Measurements from ENCODE around the gene ELOA2. TPM values are rescaled to one million over a fixed set of nuclear protein-coding genes. Genes with fewer than 3 reads are reported as not detected.
"Not testable (repeated sequence)": the region's sequence is repeated elsewhere in the genome, so short reads cannot be mapped to it uniquely, and the experiment has no call there.

Gene ELOA2
- total and polyA plus RNA-seq, 2 donors (not counting 3 experiments of a cell fraction or from before 2014, with no cell fraction given), result not detected

GRCh38 chr18:47028738-47029137 is 6.7 kb downstream of the ELOA2 start:
- H3K27ac ChIP-seq (ENCODE audit: insufficient read depth, low read depth, low read length); H3K36me3 ChIP-seq (ENCODE audit: control insufficient read depth in 2 of 2, extremely low read depth in 1 of 2, insufficient read depth in 2 of 2, low read length in 2 of 2); H3K4me2 ChIP-seq (ENCODE audit: insufficient read depth, low read length); dilution Hi-C loops (cut with MboI; ENCODE audit: extremely low pct_ligation_motif_present, low sequenced_read_pairs); H2AFZ ChIP-seq (ENCODE audit: low read depth, low read length); FAIRE-seq; H3K9me3 ChIP-seq (replicated peaks; ENCODE audit: control insufficient read depth, insufficient read depth, low read length); H3K4me1 ChIP-seq (ENCODE audit: control insufficient read depth, extremely low read depth, insufficient read depth, low read length); POLR2A ChIA-PET; H3K27me3 ChIP-seq (ENCODE audit: control insufficient read depth in 2 of 2, insufficient read depth in 2 of 2, low read length in 2 of 2); H3K9ac ChIP-seq (replicated peaks; ENCODE audit: extremely low read depth, insufficient read depth, low read length); H4K20me1 ChIP-seq (replicated peaks; ENCODE audit: control insufficient read depth, extremely low read depth, insufficient read depth, low read length); H3K9me1 ChIP-seq (replicated peaks; ENCODE audit: control insufficient read depth, extremely low read depth, insufficient read depth, low read length); H3K79me2 ChIP-seq (ENCODE audit: control insufficient read depth, insufficient read depth, low read length); BruUV-seq (replicated peaks); CTCF ChIA-PET; H3K4me3 ChIP-seq (replicated peaks in 1 of 3; ENCODE audit: insufficient read depth in 1 of 3, low read depth in 1 of 3, low read length in 3 of 3); DNase-seq (ENCODE audit: low read depth, low spot score); intact Hi-C loops (cut with micrococcal nuclease): not testable (repeated sequence)

GRCh38 chr18:47025557-47026174 is 9.8 kb downstream of the ELOA2 start:
- dilution Hi-C loops (cut with MboI; ENCODE audit: extremely low pct_ligation_motif_present, low sequenced_read_pairs); H2AFZ ChIP-seq (ENCODE audit: low read depth, low read length): not testable (repeated sequence)

GRCh38 chr18:47023769-47024465 is 11.5 kb downstream of the ELOA2 start:
- H3K27me3 ChIP-seq (ENCODE audit: control insufficient read depth in 2 of 2, insufficient read depth in 2 of 2, low read length in 2 of 2); H4K20me1 ChIP-seq (replicated peaks; ENCODE audit: control insufficient read depth, extremely low read depth, insufficient read depth, low read length); intact Hi-C loops (cut with micrococcal nuclease); POLR2A ChIA-PET; H3K27ac ChIP-seq (ENCODE audit: insufficient read depth, low read depth, low read length); H3K4me3 ChIP-seq (replicated peaks in 1 of 3; ENCODE audit: insufficient read depth in 1 of 3, low read depth in 1 of 3, low read length in 3 of 3); H2AFZ ChIP-seq (ENCODE audit: low read depth, low read length); BruUV-seq (replicated peaks); H3K9ac ChIP-seq (replicated peaks; ENCODE audit: extremely low read depth, insufficient read depth, low read length); FAIRE-seq; H3K4me2 ChIP-seq (ENCODE audit: insufficient read depth, low read length); DNase-seq (ENCODE audit: low read depth, low spot score); H3K79me2 ChIP-seq (ENCODE audit: control insufficient read depth, insufficient read depth, low read length); H3K9me1 ChIP-seq (replicated peaks; ENCODE audit: control insufficient read depth, extremely low read depth, insufficient read depth, low read length); H3K4me1 ChIP-seq (ENCODE audit: control insufficient read depth, extremely low read depth, insufficient read depth, low read length); H3K9me3 ChIP-seq (replicated peaks; ENCODE audit: control insufficient read depth, insufficient read depth, low read length); H3K36me3 ChIP-seq (ENCODE audit: control insufficient read depth in 2 of 2, extremely low read depth in 1 of 2, insufficient read depth in 2 of 2, low read length in 2 of 2); CTCF ChIA-PET; dilution Hi-C loops (cut with MboI; ENCODE audit: extremely low pct_ligation_motif_present, low sequenced_read_pairs): not testable (repeated sequence)

More at GRCh38 chr18:47025557-47026174, 9.8 kb downstream of the ELOA2 start:
- H3K9me1 ChIP-seq (replicated peaks; ENCODE audit: control insufficient read depth, extremely low read depth, insufficient read depth, low read length); intact Hi-C loops (cut with micrococcal nuclease); H3K4me1 ChIP-seq (ENCODE audit: control insufficient read depth, extremely low read depth, insufficient read depth, low read length); CTCF ChIA-PET; POLR2A ChIA-PET; H3K27me3 ChIP-seq (ENCODE audit: control insufficient read depth in 2 of 2, insufficient read depth in 2 of 2, low read length in 2 of 2); H3K27ac ChIP-seq (ENCODE audit: insufficient read depth, low read depth, low read length); H3K9me3 ChIP-seq (replicated peaks; ENCODE audit: control insufficient read depth, insufficient read depth, low read length); BruUV-seq (replicated peaks); H4K20me1 ChIP-seq (replicated peaks; ENCODE audit: control insufficient read depth, extremely low read depth, insufficient read depth, low read length); H3K9ac ChIP-seq (replicated peaks; ENCODE audit: extremely low read depth, insufficient read depth, low read length); H3K36me3 ChIP-seq (ENCODE audit: control insufficient read depth in 2 of 2, extremely low read depth in 1 of 2, insufficient read depth in 2 of 2, low read length in 2 of 2); H3K79me2 ChIP-seq (ENCODE audit: control insufficient read depth, insufficient read depth, low read length); DNase-seq (ENCODE audit: low read depth, low spot score); H3K4me2 ChIP-seq (ENCODE audit: insufficient read depth, low read length); FAIRE-seq; H3K4me3 ChIP-seq (replicated peaks in 1 of 3; ENCODE audit: insufficient read depth in 1 of 3, low read depth in 1 of 3, low read length in 3 of 3): not testable (repeated sequence)

GRCh38 chr18:47022821-47023220 is 12.6 kb downstream of the ELOA2 start:
- H3K27me3 ChIP-seq (ENCODE audit: control insufficient read depth in 2 of 2, insufficient read depth in 2 of 2, low read length in 2 of 2); POLR2A ChIA-PET; dilution Hi-C loops (cut with MboI; ENCODE audit: extremely low pct_ligation_motif_present, low sequenced_read_pairs); H3K4me1 ChIP-seq (ENCODE audit: control insufficient read depth, extremely low read depth, insufficient read depth, low read length); H3K27ac ChIP-seq (ENCODE audit: insufficient read depth, low read depth, low read length); H3K36me3 ChIP-seq (ENCODE audit: control insufficient read depth in 2 of 2, extremely low read depth in 1 of 2, insufficient read depth in 2 of 2, low read length in 2 of 2); H3K9me3 ChIP-seq (replicated peaks; ENCODE audit: control insufficient read depth, insufficient read depth, low read length); DNase-seq (ENCODE audit: low read depth, low spot score); BruUV-seq (replicated peaks); intact Hi-C loops (cut with micrococcal nuclease); H4K20me1 ChIP-seq (replicated peaks; ENCODE audit: control insufficient read depth, extremely low read depth, insufficient read depth, low read length); H3K9ac ChIP-seq (replicated peaks; ENCODE audit: extremely low read depth, insufficient read depth, low read length); H2AFZ ChIP-seq (ENCODE audit: low read depth, low read length); H3K9me1 ChIP-seq (replicated peaks; ENCODE audit: control insufficient read depth, extremely low read depth, insufficient read depth, low read length); H3K4me3 ChIP-seq (replicated peaks in 1 of 3; ENCODE audit: insufficient read depth in 1 of 3, low read depth in 1 of 3, low read length in 3 of 3); CTCF ChIA-PET; H3K4me2 ChIP-seq (ENCODE audit: insufficient read depth, low read length); H3K79me2 ChIP-seq (ENCODE audit: control insufficient read depth, insufficient read depth, low read length); FAIRE-seq: not testable (repeated sequence)
